ENCODE measurements around the gene SYNGR4. TPM values are rescaled to one million over a fixed set of nuclear protein-coding genes. Genes with fewer than 3 reads are reported as not detected.

SYNGR4 gene
- total RNA-seq, 1 experiment from 2014 or later, result 0.32 TPM

DNA sequence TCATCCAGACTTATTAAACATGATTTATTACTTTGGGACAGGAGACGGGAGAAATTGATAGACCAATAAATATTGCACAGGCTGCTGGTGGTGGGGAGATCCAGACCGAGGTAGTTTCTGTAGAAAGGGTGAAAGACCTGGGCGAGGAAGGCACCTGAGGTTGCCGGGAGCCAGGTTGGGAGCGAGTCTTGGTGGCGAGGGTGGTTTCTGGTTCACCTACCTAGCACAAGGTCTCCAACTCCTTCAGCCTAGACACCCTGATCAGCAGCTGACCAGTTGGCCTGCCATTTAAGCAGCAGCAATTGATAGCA is 31.9 kb upstream of the SYNGR4 start:
- BruUV-seq (replicated peaks), result TSS peak; percentile 73
- H3K4me1 ChIP-seq, result peaks cover 5% of the 10 kb centered on the region
- peaks cover 25% of the 10 kb centered on the region for H3K4me1 Mint-ChIP-seq (ENCODE audit: low read depth, unreplicated experiment)
- peak overlapping the region; percentile 89 for H3K27ac Mint-ChIP-seq (ENCODE audit: unreplicated experiment)
- H3K36me3 ChIP-seq (ENCODE audit: control insufficient read depth, insufficient read depth, low read length), result no peaks in the 10 kb centered on the region
- CTCF ChIA-PET, result interaction anchor here (0.7 to 3.2 kb wide), 18 partner anchors 10 to 622 kb away, joined by 3 to 76 read pairs (median 7); partner anchors contain the start of genes GRIN2D, KDELR1, SYNGR4 and TMEM143
- DNase-seq, result no peak
- H3K4me3 ChIP-seq (ENCODE audit: low read depth, low read length), result peak overlapping the region; percentile 30
- intact Hi-C loops (cut with micrococcal nuclease; ENCODE audit: unreplicated experiment), result loop anchor here (5.0 kb wide), 2 partner anchors 170 to 255 kb away; no protein-coding TSS in a partner anchor
- TF ChIP-seq, protein P1, sequence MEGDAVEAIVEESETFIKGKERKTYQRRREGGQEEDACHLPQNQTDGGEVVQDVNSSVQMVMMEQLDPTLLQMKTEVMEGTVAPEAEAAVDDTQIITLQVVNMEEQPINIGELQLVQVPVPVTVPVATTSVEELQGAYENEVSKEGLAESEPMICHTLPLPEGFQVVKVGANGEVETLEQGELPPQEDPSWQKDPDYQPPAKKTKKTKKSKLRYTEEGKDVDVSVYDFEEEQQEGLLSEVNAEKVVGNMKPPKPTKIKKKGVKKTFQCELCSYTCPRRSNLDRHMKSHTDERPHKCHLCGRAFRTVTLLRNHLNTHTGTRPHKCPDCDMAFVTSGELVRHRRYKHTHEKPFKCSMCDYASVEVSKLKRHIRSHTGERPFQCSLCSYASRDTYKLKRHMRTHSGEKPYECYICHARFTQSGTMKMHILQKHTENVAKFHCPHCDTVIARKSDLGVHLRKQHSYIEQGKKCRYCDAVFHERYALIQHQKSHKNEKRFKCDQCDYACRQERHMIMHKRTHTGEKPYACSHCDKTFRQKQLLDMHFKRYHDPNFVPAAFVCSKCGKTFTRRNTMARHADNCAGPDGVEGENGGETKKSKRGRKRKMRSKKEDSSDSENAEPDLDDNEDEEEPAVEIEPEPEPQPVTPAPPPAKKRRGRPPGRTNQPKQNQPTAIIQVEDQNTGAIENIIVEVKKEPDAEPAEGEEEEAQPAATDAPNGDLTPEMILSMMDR (IDR thresholded peaks at IDR 0.05; ENCODE audit: insufficient read depth in 1 of 2, low read depth in 1 of 2, low read length in 1 of 2, severe bottlenecking in 1 of 2, unreplicated experiment in 1 of 2), result no peak
- no peaks in the 10 kb centered on the region for H3K27me3 ChIP-seq (replicated peaks; ENCODE audit: control insufficient read depth, insufficient read depth, low read length)
- H3K27me3 Mint-ChIP-seq (ENCODE audit: insufficient read depth, unreplicated experiment), result no peaks in the 10 kb centered on the region
- H3K9me3 Mint-ChIP-seq (ENCODE audit: unreplicated experiment), result no peaks in the 10 kb centered on the region
- H3K36me3 Mint-ChIP-seq (ENCODE audit: insufficient read depth, unreplicated experiment), result peaks cover 61% of the 10 kb centered on the region
- POLR2A ChIA-PET, result interaction anchor here (0.6 to 3.2 kb wide), 8 partner anchors 11 to 226 kb away, joined by 3 to 65 read pairs (median 6); partner anchors contain the start of genes GRWD1, SYNGR4 and TMEM143
- H3K9me3 ChIP-seq, result no peaks in the 10 kb centered on the region
- peak overlapping the region; percentile 80 for H3K4me3 Mint-ChIP-seq (ENCODE audit: unreplicated experiment)

DNA sequence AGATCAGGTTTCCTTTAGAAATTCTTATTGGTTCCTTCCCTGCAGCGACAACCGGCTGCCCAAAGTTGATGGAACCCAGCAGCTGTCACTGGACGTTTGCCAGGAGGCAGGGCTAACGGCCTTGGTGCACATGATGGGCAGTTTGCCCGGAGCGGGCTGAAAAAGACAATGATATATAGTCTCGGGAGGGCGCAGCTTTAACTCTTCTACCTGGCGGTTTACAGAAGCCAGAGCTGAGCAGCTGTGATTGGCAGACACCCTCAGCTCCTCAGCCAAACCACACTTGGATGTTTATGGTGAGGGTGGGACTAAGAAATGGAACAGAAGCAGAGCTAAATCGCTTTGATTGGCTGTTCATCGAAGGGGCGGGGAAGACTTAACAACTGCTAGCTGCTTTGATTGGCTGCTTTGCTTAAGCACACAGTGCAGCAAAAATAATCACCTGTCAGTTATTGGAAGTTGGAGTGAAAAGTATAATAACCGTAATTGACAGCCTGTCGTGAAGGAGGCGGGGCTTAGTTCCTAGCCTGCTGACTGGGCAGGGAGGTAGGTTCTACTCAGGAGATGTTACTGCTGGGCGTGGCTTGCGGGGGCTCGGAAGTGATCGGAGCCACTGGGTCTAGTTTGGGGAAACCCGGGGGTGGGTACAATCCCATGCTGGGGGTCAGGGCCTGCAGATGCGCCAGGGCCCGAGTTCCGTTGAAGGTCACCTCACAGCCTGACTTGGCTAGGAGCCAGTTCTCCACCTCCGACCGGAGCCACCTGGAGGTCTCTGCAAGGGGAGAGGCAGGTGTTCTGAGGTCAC is 31.3 kb upstream of the SYNGR4 start:
- Mint-ChIP-seq H3K9me3 (ENCODE audit: unreplicated experiment) (no peaks in the 10 kb centered on the region), H3K36me3 (ENCODE audit: insufficient read depth, unreplicated experiment) (peaks cover 55% of the 10 kb centered on the region), H3K4me3 (ENCODE audit: unreplicated experiment) (peak overlapping the region; percentile 80), H3K4me1 (ENCODE audit: low read depth, unreplicated experiment) (peaks cover 25% of the 10 kb centered on the region), H3K27ac (ENCODE audit: unreplicated experiment) (peak overlapping the region; percentile 89), H3K27me3 (ENCODE audit: insufficient read depth, unreplicated experiment) (no peaks in the 10 kb centered on the region)
- no TSS peak for BruUV-seq (replicated peaks)
- peak overlapping the region; percentile 54 for H3K4me3 ChIP-seq (ENCODE audit: low read depth, low read length)
- TF ChIP-seq, protein P1 (IDR thresholded peaks at IDR 0.05; ENCODE audit: insufficient read depth in 1 of 2, low read depth in 1 of 2, low read length in 1 of 2, severe bottlenecking in 1 of 2, unreplicated experiment in 1 of 2), result no peak
- ChIA-PET POLR2A (interaction anchor here (0.6 to 3.2 kb wide), 11 partner anchors 11 to 226 kb away, joined by 3 to 65 read pairs (median 5); partner anchors contain the start of genes GRWD1, KDELR1, SYNGR4 and TMEM143), CTCF (interaction anchor here (0.7 to 3.2 kb wide), 27 partner anchors 10 to 621 kb away, joined by 3 to 76 read pairs (median 5); partner anchors contain the start of genes GRIN2D, KDELR1, SYNGR4 and TMEM143)
- no peaks in the 10 kb centered on the region for H3K36me3 ChIP-seq (ENCODE audit: control insufficient read depth, insufficient read depth, low read length)
- peak; percentile 94 to 98 for DNase-seq
- H3K9me3 ChIP-seq, result no peaks in the 10 kb centered on the region
- H3K4me1 ChIP-seq, result peaks cover 5% of the 10 kb centered on the region
- no peaks in the 10 kb centered on the region for H3K27me3 ChIP-seq (replicated peaks; ENCODE audit: control insufficient read depth, insufficient read depth, low read length)
- intact Hi-C loops (cut with micrococcal nuclease; ENCODE audit: unreplicated experiment), result loop anchor here (1.0 to 5.0 kb wide), 4 partner anchors 12 to 254 kb away; a partner anchor contains a TSS
